Measurements from ENCODE around the gene PARP8.
A peak's percentile ranks its signal among the peaks of the same experiment; 100 is the strongest.
"Not testable (repeated sequence)": the region's sequence is repeated elsewhere in the genome, so short reads cannot be mapped to it uniquely, and the experiment has no call there.

The PARP8 gene

GRCh38 chr5:50808406-50808805, 142.0 kb downstream of the PARP8 start:
- H3K36me3 Mint-ChIP-seq: peaks cover 42% of the 10 kb centered on the region
- no peak overlapping the region for H3K27ac Mint-ChIP-seq
- no peak overlapping the region for H3K4me3 Mint-ChIP-seq
- H3K27me3 Mint-ChIP-seq: no peaks in the 10 kb centered on the region
- H3K9me3 Mint-ChIP-seq (ENCODE audit: low read depth): peaks cover 2% of the 10 kb centered on the region
- H3K4me1 Mint-ChIP-seq (ENCODE audit: low read depth): peaks cover 24% of the 10 kb centered on the region

GRCh38 chr5:50811746-50812145, 145.3 kb downstream of the PARP8 start:
- not testable (repeated sequence) for H3K27ac Mint-ChIP-seq; H3K27me3 Mint-ChIP-seq; H3K9me3 Mint-ChIP-seq (ENCODE audit: low read depth); H3K4me1 Mint-ChIP-seq (ENCODE audit: low read depth); H3K4me3 Mint-ChIP-seq
- peaks cover 29% of the 10 kb centered on the region for H3K36me3 Mint-ChIP-seq

GRCh38 chr5:50813691-50814090, 147.3 kb downstream of the PARP8 start:
- Mint-ChIP-seq H3K4me3 (no peak overlapping the region), H3K36me3 (peaks cover 20% of the 10 kb centered on the region), H3K9me3 (ENCODE audit: low read depth) (no peaks in the 10 kb centered on the region)

GRCh38 chr5:50814556-50814955, 148.1 kb downstream of the PARP8 start:
- H3K36me3 Mint-ChIP-seq: peaks cover 20% of the 10 kb centered on the region
- H3K4me1 Mint-ChIP-seq (ENCODE audit: low read depth): no peaks in the 10 kb centered on the region
- H3K27ac Mint-ChIP-seq: no peak overlapping the region
- H3K4me3 Mint-ChIP-seq: no peak overlapping the region
- H3K9me3 Mint-ChIP-seq (ENCODE audit: low read depth): no peaks in the 10 kb centered on the region
- no peaks in the 10 kb centered on the region for H3K27me3 Mint-ChIP-seq

More at GRCh38 chr5:50813691-50814090, 147.3 kb downstream of the PARP8 start:
- Mint-ChIP-seq H3K27ac (no peak overlapping the region), H3K27me3 (no peaks in the 10 kb centered on the region), H3K4me1 (ENCODE audit: low read depth) (no peaks in the 10 kb centered on the region)

GRCh38 chr5:50822046-50822445, 155.6 kb downstream of the PARP8 start:
- Mint-ChIP-seq H3K36me3 (peaks cover 15% of the 10 kb centered on the region), H3K27me3 (no peaks in the 10 kb centered on the region), H3K4me3 (no peak overlapping the region), H3K9me3 (ENCODE audit: low read depth) (no peaks in the 10 kb centered on the region), H3K4me1 (ENCODE audit: low read depth) (no peaks in the 10 kb centered on the region), H3K27ac (peak overlapping the region; percentile 46)

- Mint-ChIP-seq H3K4me3 (no peak overlapping the region), H3K27ac (no peak overlapping the region), H3K9me3 (ENCODE audit: low read depth) (no peaks in the 10 kb centered on the region), H3K36me3 (peaks cover 14% of the 10 kb centered on the region), H3K4me1 (ENCODE audit: low read depth) (no peaks in the 10 kb centered on the region), H3K27me3 (no peaks in the 10 kb centered on the region)
These were observed 156.3 kb downstream of the PARP8 start for GRCh38 chr5:50822761-50823160.

- no peaks in the 10 kb centered on the region for H3K27me3 Mint-ChIP-seq
These were observed 157.1 kb downstream of the PARP8 start for GRCh38 chr5:50823568-50823967.

GRCh38 chr5:50824109-50824508, 157.7 kb downstream of the PARP8 start:
- Mint-ChIP-seq H3K4me1 (ENCODE audit: low read depth) (no peaks in the 10 kb centered on the region), H3K27me3 (no peaks in the 10 kb centered on the region), H3K36me3 (peaks cover 16% of the 10 kb centered on the region), H3K4me3 (no peak overlapping the region), H3K9me3 (ENCODE audit: low read depth) (no peaks in the 10 kb centered on the region), H3K27ac (peak overlapping the region; percentile 58)

More at GRCh38 chr5:50823568-50823967, 157.1 kb downstream of the PARP8 start:
- peaks cover 16% of the 10 kb centered on the region for H3K36me3 Mint-ChIP-seq
- H3K4me1 Mint-ChIP-seq (ENCODE audit: low read depth): no peaks in the 10 kb centered on the region
- H3K9me3 Mint-ChIP-seq (ENCODE audit: low read depth): no peaks in the 10 kb centered on the region
- H3K27ac Mint-ChIP-seq: no peak overlapping the region
- H3K4me3 Mint-ChIP-seq: no peak overlapping the region

- no peaks in the 10 kb centered on the region for H3K9me3 Mint-ChIP-seq (ENCODE audit: low read depth)
- H3K36me3 Mint-ChIP-seq: peaks cover 6% of the 10 kb centered on the region
- H3K4me1 Mint-ChIP-seq (ENCODE audit: low read depth): no peaks in the 10 kb centered on the region
- H3K27ac Mint-ChIP-seq: no peak overlapping the region
- H3K27me3 Mint-ChIP-seq: no peaks in the 10 kb centered on the region
- H3K4me3 Mint-ChIP-seq: no peak overlapping the region
These were observed 161.2 kb downstream of the PARP8 start for GRCh38 chr5:50827516-50828247.

- Mint-ChIP-seq H3K4me3 (no peak overlapping the region), H3K36me3 (peaks cover 3% of the 10 kb centered on the region), H3K27ac (no peak overlapping the region), H3K4me1 (ENCODE audit: low read depth) (no peaks in the 10 kb centered on the region), H3K27me3 (no peaks in the 10 kb centered on the region), H3K9me3 (ENCODE audit: low read depth) (no peaks in the 10 kb centered on the region)
These were observed 162.6 kb downstream of the PARP8 start for GRCh38 chr5:50829023-50829422.

- Mint-ChIP-seq H3K36me3 (peaks cover 3% of the 10 kb centered on the region), H3K4me1 (ENCODE audit: low read depth) (no peaks in the 10 kb centered on the region), H3K9me3 (ENCODE audit: low read depth) (no peaks in the 10 kb centered on the region), H3K27me3 (no peaks in the 10 kb centered on the region), H3K4me3 (no peak overlapping the region), H3K27ac (no peak overlapping the region)
These were observed 166.3 kb downstream of the PARP8 start for GRCh38 chr5:50832657-50833284.

GRCh38 chr5:50836356-50836755, 169.9 kb downstream of the PARP8 start:
- H3K4me1 Mint-ChIP-seq (ENCODE audit: low read depth): no peaks in the 10 kb centered on the region
- peaks cover 11% of the 10 kb centered on the region for H3K36me3 Mint-ChIP-seq
- no peaks in the 10 kb centered on the region for H3K9me3 Mint-ChIP-seq (ENCODE audit: low read depth)
- no peaks in the 10 kb centered on the region for H3K27me3 Mint-ChIP-seq
- H3K27ac Mint-ChIP-seq: no peak overlapping the region
- no peak overlapping the region for H3K4me3 Mint-ChIP-seq

- Mint-ChIP-seq H3K27ac (peak overlapping the region; percentile 0), H3K9me3 (ENCODE audit: low read depth) (no peaks in the 10 kb centered on the region), H3K36me3 (peaks cover 11% of the 10 kb centered on the region), H3K4me1 (ENCODE audit: low read depth) (no peaks in the 10 kb centered on the region), H3K27me3 (no peaks in the 10 kb centered on the region), H3K4me3 (no peak overlapping the region)
These were observed 173.0 kb downstream of the PARP8 start for GRCh38 chr5:50839472-50839871.

GRCh38 chr5:50843091-50843490, 176.7 kb downstream of the PARP8 start:
- Mint-ChIP-seq H3K27ac (no peak overlapping the region), H3K4me1 (ENCODE audit: low read depth) (no peaks in the 10 kb centered on the region), H3K9me3 (ENCODE audit: low read depth) (no peaks in the 10 kb centered on the region), H3K27me3 (no peaks in the 10 kb centered on the region), H3K4me3 (no peak overlapping the region), H3K36me3 (peaks cover 10% of the 10 kb centered on the region)

- no peaks in the 10 kb centered on the region for H3K4me1 Mint-ChIP-seq (ENCODE audit: low read depth)
- no peak overlapping the region for H3K4me3 Mint-ChIP-seq
- H3K27ac Mint-ChIP-seq: no peak overlapping the region
- H3K27me3 Mint-ChIP-seq: no peaks in the 10 kb centered on the region
- no peaks in the 10 kb centered on the region for H3K36me3 Mint-ChIP-seq
- no peaks in the 10 kb centered on the region for H3K9me3 Mint-ChIP-seq (ENCODE audit: low read depth)
These were observed 179.8 kb downstream of the PARP8 start for GRCh38 chr5:50846261-50846660.

- H3K27me3 Mint-ChIP-seq: no peaks in the 10 kb centered on the region
- no peaks in the 10 kb centered on the region for H3K9me3 Mint-ChIP-seq (ENCODE audit: low read depth)
- no peaks in the 10 kb centered on the region for H3K4me1 Mint-ChIP-seq (ENCODE audit: low read depth)
- H3K27ac Mint-ChIP-seq: no peak overlapping the region
- no peak overlapping the region for H3K4me3 Mint-ChIP-seq
- no peaks in the 10 kb centered on the region for H3K36me3 Mint-ChIP-seq
These were observed 183.1 kb downstream of the PARP8 start for GRCh38 chr5:50849554-50849953.
